Measurements from ENCODE around the gene CSNK2B.
A peak's percentile ranks its signal among the peaks of the same experiment; 100 is the strongest.

CSNK2B gene

GRCh38 chr6:31664790-31665500 is 935 bp upstream of the CSNK2B start, which contains the start of gene GPANK1 (continued):
- TF ChIP-seq REST (tag by site-specific recombination; IDR thresholded peaks at IDR 0.05) (no peak), ZNF274 (IDR thresholded peaks at IDR 0.05; ENCODE audit: low read length) (no peak), ZNF274 (tag by site-specific recombination; IDR thresholded peaks at IDR 0.05; ENCODE audit: borderline replicate concordance) (no peak), ZIC2 (tag by site-specific recombination; IDR thresholded peaks at IDR 0.05) (no peak), SCRT1 (tag by site-specific recombination; IDR thresholded peaks at IDR 0.05; ENCODE audit: borderline replicate concordance) (peak; percentile 95), TCF7L2 (IDR thresholded peaks at IDR 0.05; ENCODE audit: borderline replicate concordance, low read depth, low read length) (peak; percentile 62; the same call in 1 of the 2 replicates), ZNF248 (tag by site-specific recombination; IDR thresholded peaks at IDR 0.05) (no peak), ZNF202 (tag by site-specific recombination; IDR thresholded peaks at IDR 0.05; ENCODE audit: borderline replicate concordance) (no peak), ZSCAN18 (tag by site-specific recombination; IDR thresholded peaks at IDR 0.05) (no peak), ZNF266 (tag by site-specific recombination; IDR thresholded peaks at IDR 0.05; ENCODE audit: low read depth) (no peak), ZNF398 (tag by site-specific recombination; IDR thresholded peaks at IDR 0.05) (no peak), ZNF571 (tag by site-specific recombination; IDR thresholded peaks at IDR 0.05) (no peak), KLF1 (tag by site-specific recombination; IDR thresholded peaks at IDR 0.05) (no peak; the same call in 1 of the 2 replicates), ZNF707 (tag by site-specific recombination; IDR thresholded peaks at IDR 0.05) (no peak), ZNF488 (tag by site-specific recombination; IDR thresholded peaks at IDR 0.05) (no peak), SALL2 (tag by site-specific recombination; IDR thresholded peaks at IDR 0.05; ENCODE audit: borderline replicate concordance) (no peak), ZBTB49 (tag by site-specific recombination; IDR thresholded peaks at IDR 0.05; ENCODE audit: low read depth) (no peak), YY2 (tag by site-specific recombination; IDR thresholded peaks at IDR 0.05) (no peak), ZNF596 (tag by site-specific recombination; IDR thresholded peaks at IDR 0.05) (no peak), ZBTB10 (tag by site-specific recombination; IDR thresholded peaks at IDR 0.05) (peak; percentile 81), ZNF175 (tag by site-specific recombination; IDR thresholded peaks at IDR 0.05) (no peak), ZNF23 (tag by site-specific recombination; IDR thresholded peaks at IDR 0.05; ENCODE audit: borderline replicate concordance) (no peak), KLF8 (tag by site-specific recombination; IDR thresholded peaks at IDR 0.05) (peak; percentile 48; the same call in 1 of the 2 replicates), ZNF354C (tag by site-specific recombination; IDR thresholded peaks at IDR 0.05; ENCODE audit: borderline replicate concordance, low read depth) (no peak)
